Astrocyte (in vitro differentiated cells and primary cell): ENCODE measurements around the gene LRG1. TPM values are rescaled to one million over a fixed set of nuclear protein-coding genes. Genes with fewer than 3 reads are reported as not detected.
A peak's percentile ranks its signal among the peaks of the same experiment; 100 is the strongest.

Source experiments
- DNase-seq: peaks from one replicate; pipeline ENCODE4 v3.0.0-alpha.2; 2010; ENCODE audit warnings: low read depth
- FAIRE-seq: peaks from 2 replicates; lab custom pipeline; 2011; peaks lifted over from hg19 to GRCh38; lab: Jason Lieb, UNC
- H2AFZ ChIP-seq: 2 replicates; pipeline ENCODE4 v1.6.0; 2012; ENCODE audit warnings: low read depth, low read length, inconsistent platforms
- H3K27ac ChIP-seq: 2 replicates; pipeline ENCODE4 v1.5.1; 2011; ENCODE audit warnings: low read depth, low read length, inconsistent platforms
- H3K27me3 ChIP-seq: 2 replicates; pipeline ENCODE4 v1.6.0; 2011; ENCODE audit warnings: low read length, inconsistent platforms; ENCODE audit not compliant: insufficient read depth
- H3K36me3 ChIP-seq: 2 replicates; pipeline ENCODE4 v1.5.1; 2011; ENCODE audit warnings: low read length, inconsistent platforms; ENCODE audit not compliant: insufficient read depth
- H3K4me1 ChIP-seq: 2 replicates; pipeline ENCODE4 v1.5.1; 2011; ENCODE audit warnings: low read length, inconsistent platforms; ENCODE audit not compliant: insufficient read depth
- H3K4me2 ChIP-seq: 2 replicates; pipeline ENCODE4 v1.6.0; 2012; ENCODE audit warnings: low read length, inconsistent platforms
- H3K4me3 ChIP-seq: 2 replicates; pipeline ENCODE4 v1.5.1; 2011; ENCODE audit warnings: low read depth, mild to moderate bottlenecking, low read length, inconsistent platforms; ENCODE audit not compliant: insufficient read depth
- H3K79me2 ChIP-seq: 2 replicates; pipeline ENCODE4 v1.6.0; 2012; ENCODE audit warnings: mild to moderate bottlenecking, low read length, inconsistent platforms; ENCODE audit not compliant: insufficient read depth
- H3K9ac ChIP-seq: 2 replicates; pipeline ENCODE4 v1.6.0; 2012; ENCODE audit warnings: mild to moderate bottlenecking, low read length, inconsistent platforms
- H3K9me3 ChIP-seq: 2 replicates; pipeline ENCODE4 v1.5.1; 2012; ENCODE audit warnings: low read depth, mild to moderate bottlenecking, low read length, inconsistent platforms; ENCODE audit not compliant: insufficient read depth
- H4K20me1 ChIP-seq: 2 replicates; pipeline ENCODE4 v1.6.0; 2012; ENCODE audit warnings: low read length, inconsistent platforms; ENCODE audit not compliant: insufficient read depth
- H3K27ac Mint-ChIP-seq: one replicate; pipeline ENCODE4 v1.8.0; 2021; ENCODE audit warnings: mild to moderate bottlenecking, mixed read lengths; ENCODE audit not compliant: unreplicated experiment
- H3K27me3 Mint-ChIP-seq: one replicate; pipeline ENCODE4 v1.8.0; 2021; ENCODE audit warnings: low read depth, mixed read lengths; ENCODE audit not compliant: unreplicated experiment
- H3K36me3 Mint-ChIP-seq: one replicate; pipeline ENCODE4 v1.8.0; 2021; ENCODE audit warnings: low read depth, mixed read lengths; ENCODE audit not compliant: unreplicated experiment
- H3K4me1 Mint-ChIP-seq: one replicate; pipeline ENCODE4 v1.8.0; 2021; ENCODE audit warnings: low read depth, mixed read lengths; ENCODE audit not compliant: unreplicated experiment
- H3K4me3 Mint-ChIP-seq: one replicate; pipeline ENCODE4 v1.8.0; 2021; ENCODE audit warnings: mild to moderate bottlenecking, moderate library complexity, mixed read lengths; ENCODE audit not compliant: unreplicated experiment
- H3K9me3 Mint-ChIP-seq: one replicate; pipeline ENCODE4 v1.8.0; 2021; ENCODE audit warnings: mild to moderate bottlenecking, mixed read lengths; ENCODE audit not compliant: unreplicated experiment
- CTCF ChIP-seq: IDR thresholded peaks from 2 replicates; pipeline ENCODE4 v1.5.1; 2011; ENCODE audit warnings: low read depth, mild to moderate bottlenecking, inconsistent platforms, low read length, moderate library complexity; ENCODE audit not compliant: insufficient read depth
- EZH2 ChIP-seq: IDR thresholded peaks from 2 replicates; pipeline ENCODE4 v1.6.1; 2012; ENCODE audit warnings: mild to moderate bottlenecking, low read length, inconsistent platforms; ENCODE audit not compliant: insufficient read depth
- total RNA-seq: library from RNA; stranded (reverse); gene quantifications from 2 replicates; pipeline ENCODE4 v1.2.1, GENCODE V29; 2021

LRG1 gene
- total RNA-seq, 1 donor from 2014 or later: 0.14 TPM

GRCh38 chr19:4525563-4526002 lies 14.3 kb downstream of the LRG1 start:
- TF ChIP-seq CTCF: no peak
- TF ChIP-seq EZH2: no peak
- Histone ChIP-seq H3K4me2 (no peak overlapping the region), H3K9me3 (no peaks in the 10 kb centered on the region), H3K4me3 (no peak overlapping the region), H3K4me1 (no peaks in the 10 kb centered on the region), H3K9ac (no peak overlapping the region), H3K79me2 (no peaks in the 10 kb centered on the region), H3K36me3 (no peaks in the 10 kb centered on the region), H3K27me3 (no peaks in the 10 kb centered on the region), H4K20me1 (no peaks in the 10 kb centered on the region), H2AFZ (no peak overlapping the region), H3K27ac (no peak overlapping the region)
- H3K27me3 Mint-ChIP-seq: peaks cover 25% of the 10 kb centered on the region
- no peaks in the 10 kb centered on the region for H3K36me3 Mint-ChIP-seq
- FAIRE-seq (no peak), DNase-seq (no peak)
- no peak overlapping the region for H3K4me3 Mint-ChIP-seq
- H3K27ac Mint-ChIP-seq: no peak overlapping the region
- peaks cover 6% of the 10 kb centered on the region for H3K4me1 Mint-ChIP-seq
- no peaks in the 10 kb centered on the region for H3K9me3 Mint-ChIP-seq

GRCh38 chr19:4524808-4525562 lies 14.9 kb downstream of the LRG1 start:
- Mint-ChIP-seq H3K36me3 (no peaks in the 10 kb centered on the region), H3K4me3 (no peak overlapping the region), H3K27ac (no peak overlapping the region), H3K9me3 (peaks cover under 1% of the 10 kb centered on the region), H3K4me1 (peaks cover 6% of the 10 kb centered on the region), H3K27me3 (peaks cover 24% of the 10 kb centered on the region)
- no peak overlapping the region for H3K27ac ChIP-seq
- FAIRE-seq: no peak
- no peaks in the 10 kb centered on the region for H3K79me2 ChIP-seq
- H3K36me3 ChIP-seq: no peaks in the 10 kb centered on the region
- no peak overlapping the region for H3K4me2 ChIP-seq
- no peak overlapping the region for H3K4me3 ChIP-seq
- no peak overlapping the region for H3K9ac ChIP-seq
- H3K9me3 ChIP-seq: no peaks in the 10 kb centered on the region
- no peaks in the 10 kb centered on the region for H3K27me3 ChIP-seq
- no peaks in the 10 kb centered on the region for H3K4me1 ChIP-seq
- TF ChIP-seq CTCF (peak; percentile 63), EZH2 (no peak)
- no peak for DNase-seq
- H2AFZ ChIP-seq: no peak overlapping the region
- no peaks in the 10 kb centered on the region for H4K20me1 ChIP-seq
